Central memory CD4-positive, alpha-beta T cell (primary cell): ENCODE data around the gene SLC29A2.

ENCODE experiments used
- DNase-seq: peaks from one replicate; pipeline ENCODE4 v3.0.0; 2022

SLC29A2 gene

GRCh38 chr11:66315921-66316811, 55.4 kb downstream of the SLC29A2 start:
- DNase-seq = no peak

GRCh38 chr11:66315498-66315885, 56.1 kb downstream of the SLC29A2 start:
- DNase-seq = no peak

- no peak for DNase-seq
These were observed 56.7 kb downstream of the SLC29A2 start for GRCh38 chr11:66314561-66315497.

GRCh38 chr11:66314186-66314501, 57.4 kb downstream of the SLC29A2 start:
- DNase-seq = no peak

- no peak for DNase-seq
These were observed 58.0 kb downstream of the SLC29A2 start for GRCh38 chr11:66313321-66314185.

- DNase-seq = peak; percentile 96
These were observed 58.8 kb downstream of the SLC29A2 start for GRCh38 chr11:66312549-66313320.
